Measurements from ENCODE around the gene AGRN. TPM values are rescaled to one million over a fixed set of nuclear protein-coding genes. Genes with fewer than 3 reads are reported as not detected.

AGRN gene
- total RNA-seq, 1 experiment from 2014 or later = 175 TPM

GRCh38 chr1:982765-983436, 37.0 kb upstream of the AGRN start:
- Mint-ChIP-seq H3K27me3 (ENCODE audit: low read depth) (peaks cover 83% of the 10 kb centered on the region), H3K36me3 (ENCODE audit: insufficient read depth in 1 of 3, low read depth in 3 of 3) (peaks cover 0 to 5% (median 4%) of the 10 kb centered on the region in 3 experiments; a peak in 4 of 7 replicates), H3K4me1 (0 out of 4 replicates have a peak, but pooled peaks cover 0 to 4% of the 10 kb centered on the region in 2 experiments), H3K27ac (no peak overlapping the region), H3K4me3 (no peak overlapping the region), H3K9me3 (peaks cover 4 to 6% of the 10 kb centered on the region in 2 experiments)
- Histone ChIP-seq H3K23ac (ENCODE audit: insufficient read length, low read depth, low read length) (no peak overlapping the region), H3K14ac (ENCODE audit: insufficient read depth, low read length) (no peak overlapping the region), H4K91ac (ENCODE audit: insufficient read length, low read depth, low read length) (no peak overlapping the region), H4K5ac (ENCODE audit: insufficient read length, low read depth, low read length) (no peak overlapping the region), H3K27me3 (ENCODE audit: insufficient read depth, low read length) (peaks cover 2% of the 10 kb centered on the region; the same call in 1 of the 2 replicates), H4K8ac (replicated peaks; ENCODE audit: insufficient read length, low read depth, low read length) (no peak overlapping the region), H3K23me2 (ENCODE audit: insufficient read length, low read depth, low read length, poor library complexity, severe bottlenecking) (no peaks in the 10 kb centered on the region), H2BK5ac (ENCODE audit: insufficient read length, low read length) (no peak overlapping the region), H3K9ac (ENCODE audit: extremely low read depth, insufficient read length, low read length) (no peak overlapping the region), H3K79me1 (ENCODE audit: insufficient read depth, low read depth, low read length, poor library complexity, severe bottlenecking) (no peaks in the 10 kb centered on the region), H3K4me1 (ENCODE audit: insufficient read depth, low read length) (no peaks in the 10 kb centered on the region), H2BK20ac (ENCODE audit: low read depth, low read length, poor library complexity, severe bottlenecking) (no peak overlapping the region), H3K4me2 (ENCODE audit: insufficient read depth, insufficient read length, low read length) (no peak overlapping the region), H3K79me2 (ENCODE audit: insufficient read depth, low read length) (no peaks in the 10 kb centered on the region), H2AK5ac (ENCODE audit: insufficient read length, low read length) (no peak overlapping the region), H3K9me3 (ENCODE audit: control insufficient read depth, low read depth, low read length) (no peaks in the 10 kb centered on the region), H3K4ac (ENCODE audit: low read depth, low read length) (no peak overlapping the region), H3T11ph (ENCODE audit: low read length) (no peak overlapping the region), H2AFZ (ENCODE audit: low read length) (no peak overlapping the region), H2BK15ac (ENCODE audit: low read depth, low read length) (no peak overlapping the region), H4K20me1 (ENCODE audit: control insufficient read depth, insufficient read depth, insufficient read length) (no peaks in the 10 kb centered on the region), H3K56ac (ENCODE audit: insufficient read length, low read depth, low read length) (no peak overlapping the region), H2BK12ac (ENCODE audit: insufficient read length, low read depth, low read length) (no peak overlapping the region), H3K18ac (ENCODE audit: insufficient read length, low read depth, low read length) (no peak overlapping the region), H3K27ac (ENCODE audit: insufficient read length, low read depth, low read length) (no peak overlapping the region), H2BK120ac (ENCODE audit: low read depth, low read length, poor library complexity, severe bottlenecking) (no peak overlapping the region)
- no CpG with 5 or more reads among the region's 43 CpGs for WGBS (ENCODE audit: extremely low coverage, insufficient read length, low lambda C conversion rate)
- TF ChIP-seq CTCF (conservative IDR thresholded peaks at IDR 0.05) = no peak
- no peak for DNase-seq

All from H9 (cell line).